ENCODE results near the gene RNF141. TPM values are rescaled to one million over a fixed set of nuclear protein-coding genes. Genes with fewer than 3 reads are reported as not detected.

The RNF141 gene
- total RNA-seq (2014; rRNA removed; shearing (Covaris generic); ENCODE audit: low replicate concordance): 39.5 and 53.7 TPM in 2 replicates

GRCh38 chr11:10540915-10541560, at the start of gene RNF141:
Gene RNF141, minus strand, starts transcription at chr11:10541187. Its CDS starts 7,029 bp downstream, at chr11:10534158.
- in situ Hi-C loops (cut with HindIII; ENCODE audit: low pct_unique_long_range_greater_than_20kb, low sequenced_read_pairs): no loop called here
- DNase-seq (ENCODE audit: low read depth): peak; percentile 90

GRCh38 chr11:10590218-10590915, 49.4 kb upstream of the RNF141 start:
- in situ Hi-C loops (cut with HindIII; ENCODE audit: low pct_unique_long_range_greater_than_20kb, low sequenced_read_pairs): no loop called here
- DNase-seq (ENCODE audit: low read depth): no peak

GRCh38 chr11:10588904-10589303, 47.9 kb upstream of the RNF141 start:
- in situ Hi-C loops (cut with HindIII; ENCODE audit: low pct_unique_long_range_greater_than_20kb, low sequenced_read_pairs): no loop called here
- DNase-seq (ENCODE audit: low read depth): no peak

GRCh38 chr11:10587995-10588394, 47.0 kb upstream of the RNF141 start:
- in situ Hi-C loops (cut with HindIII; ENCODE audit: low pct_unique_long_range_greater_than_20kb, low sequenced_read_pairs): no loop called here
- no peak for DNase-seq (ENCODE audit: low read depth)

- in situ Hi-C loops (cut with HindIII; ENCODE audit: low pct_unique_long_range_greater_than_20kb, low sequenced_read_pairs): no loop called here
- no peak for DNase-seq (ENCODE audit: low read depth)
Measured at GRCh38 chr11:10587388-10587787, 46.4 kb upstream of the RNF141 start.

GRCh38 chr11:10584071-10584501, 43.1 kb upstream of the RNF141 start:
- DNase-seq (ENCODE audit: low read depth): no peak
- in situ Hi-C loops (cut with HindIII; ENCODE audit: low pct_unique_long_range_greater_than_20kb, low sequenced_read_pairs): no loop called here

GRCh38 chr11:10581481-10582019, 40.6 kb upstream of the RNF141 start:
- DNase-seq (ENCODE audit: low read depth): no peak
- in situ Hi-C loops (cut with HindIII; ENCODE audit: low pct_unique_long_range_greater_than_20kb, low sequenced_read_pairs): no loop called here

GRCh38 chr11:10580623-10581022, 39.6 kb upstream of the RNF141 start:
- no peak for DNase-seq (ENCODE audit: low read depth)
- in situ Hi-C loops (cut with HindIII; ENCODE audit: low pct_unique_long_range_greater_than_20kb, low sequenced_read_pairs): no loop called here

GRCh38 chr11:10579700-10580099, 38.7 kb upstream of the RNF141 start:
- in situ Hi-C loops (cut with HindIII; ENCODE audit: low pct_unique_long_range_greater_than_20kb, low sequenced_read_pairs): no loop called here
- DNase-seq (ENCODE audit: low read depth): no peak

GRCh38 chr11:10576035-10576398, 35.0 kb upstream of the RNF141 start:
- no peak for DNase-seq (ENCODE audit: low read depth)
- in situ Hi-C loops (cut with HindIII; ENCODE audit: low pct_unique_long_range_greater_than_20kb, low sequenced_read_pairs): no loop called here

- in situ Hi-C loops (cut with HindIII; ENCODE audit: low pct_unique_long_range_greater_than_20kb, low sequenced_read_pairs): no loop called here
- no peak for DNase-seq (ENCODE audit: low read depth)
Measured at GRCh38 chr11:10575346-10576034, 34.5 kb upstream of the RNF141 start.

- in situ Hi-C loops (cut with HindIII; ENCODE audit: low pct_unique_long_range_greater_than_20kb, low sequenced_read_pairs): no loop called here
- no peak for DNase-seq (ENCODE audit: low read depth)
Measured at GRCh38 chr11:10573556-10573955, 32.6 kb upstream of the RNF141 start.

- no peak for DNase-seq (ENCODE audit: low read depth)
- in situ Hi-C loops (cut with HindIII; ENCODE audit: low pct_unique_long_range_greater_than_20kb, low sequenced_read_pairs): no loop called here
Measured at GRCh38 chr11:10573028-10573427, 32.0 kb upstream of the RNF141 start.

GRCh38 chr11:10572533-10572932, 31.5 kb upstream of the RNF141 start:
- in situ Hi-C loops (cut with HindIII; ENCODE audit: low pct_unique_long_range_greater_than_20kb, low sequenced_read_pairs): no loop called here

GRCh38 chr11:10568486-10568941, 27.5 kb upstream of the RNF141 start, which contains the start of gene LYVE1:
Gene LYVE1, minus strand, starts transcription at chr11:10568665. Its CDS starts 133 bp downstream, at chr11:10568532.
- in situ Hi-C loops (cut with HindIII; ENCODE audit: low pct_unique_long_range_greater_than_20kb, low sequenced_read_pairs): no loop called here
- DNase-seq (ENCODE audit: low read depth): no peak

More at GRCh38 chr11:10572533-10572932, 31.5 kb upstream of the RNF141 start:
- no peak for DNase-seq (ENCODE audit: low read depth)

GRCh38 chr11:10567446-10567845, 26.5 kb upstream of the RNF141 start:
- in situ Hi-C loops (cut with HindIII; ENCODE audit: low pct_unique_long_range_greater_than_20kb, low sequenced_read_pairs): no loop called here
- no peak for DNase-seq (ENCODE audit: low read depth)

- in situ Hi-C loops (cut with HindIII; ENCODE audit: low pct_unique_long_range_greater_than_20kb, low sequenced_read_pairs): no loop called here
- no peak for DNase-seq (ENCODE audit: low read depth)
Measured at GRCh38 chr11:10566257-10566957, 25.4 kb upstream of the RNF141 start.

GRCh38 chr11:10565493-10565892, 24.5 kb upstream of the RNF141 start:
- DNase-seq (ENCODE audit: low read depth): no peak
- in situ Hi-C loops (cut with HindIII; ENCODE audit: low pct_unique_long_range_greater_than_20kb, low sequenced_read_pairs): no loop called here
